GM19023 (cell line): Measurements from ENCODE around the gene FHIP1A.

ENCODE experiments used
- ATAC-seq: cut with Tn5 transposase; IDR thresholded peaks from one replicate; pipeline ENCODE4 v1.9.1; 2021; ENCODE audit warnings: mild to moderate bottlenecking, moderate library complexity; ENCODE audit not compliant: unreplicated experiment

The FHIP1A gene

GRCh38 chr4:151417766-151418376 is 8.9 kb downstream of the FHIP1A start:
- ATAC-seq, result no peak

GRCh38 chr4:151418385-151418784 is 9.4 kb downstream of the FHIP1A start:
- no peak for ATAC-seq

DNA sequence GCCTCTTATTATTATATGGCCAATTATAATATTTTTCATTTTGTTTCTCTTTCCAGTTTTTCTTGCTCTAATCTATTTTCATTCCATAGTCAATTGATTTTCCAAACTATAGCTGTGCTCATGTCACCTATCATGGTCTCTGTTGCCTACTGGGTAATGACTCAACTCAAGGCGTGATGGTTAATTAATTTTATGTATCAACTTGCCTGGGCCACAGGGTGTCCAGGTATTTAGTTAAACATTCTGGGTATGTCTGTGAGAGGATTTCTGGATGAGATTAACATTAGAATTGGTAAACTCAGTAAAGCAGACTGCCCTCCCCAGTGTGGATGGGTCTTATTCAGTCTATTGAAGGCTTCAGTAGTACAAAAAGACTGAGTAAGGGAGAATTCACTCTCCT is 9.9 kb downstream of the FHIP1A start:
- ATAC-seq, result no peak

DNA sequence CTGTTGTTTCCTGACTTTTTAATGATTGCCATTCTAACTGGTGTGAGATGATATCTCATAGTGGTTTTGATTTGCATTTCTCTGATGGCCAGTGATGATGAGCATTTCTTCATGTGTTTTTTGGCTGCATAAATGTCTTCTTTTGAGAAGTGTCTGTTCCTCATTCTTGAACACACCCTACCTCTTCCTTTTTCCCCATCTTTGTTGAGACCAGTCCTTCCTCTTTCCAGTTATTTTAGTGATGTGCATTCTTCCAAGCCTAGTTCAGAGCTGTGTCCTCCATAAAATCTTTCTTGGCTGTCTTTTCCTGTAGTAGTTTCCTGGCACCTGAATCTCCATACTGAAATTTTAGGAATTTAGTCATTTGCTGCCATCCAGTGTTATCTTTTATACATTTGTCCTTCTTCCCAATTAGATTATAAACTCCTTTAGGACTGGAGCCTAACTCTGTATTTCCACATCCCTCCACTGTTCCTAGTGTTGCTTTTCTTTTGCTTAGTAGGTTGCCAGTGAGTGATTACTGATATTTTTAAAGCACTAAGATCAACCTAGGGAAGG is 11.4 kb downstream of the FHIP1A start:
- no peak for ATAC-seq

- ATAC-seq, result no peak
Measured at GRCh38 chr4:151422854-151423253, 13.9 kb downstream of the FHIP1A start.

GRCh38 chr4:151426513-151426912 is 17.5 kb downstream of the FHIP1A start:
- ATAC-seq, result no peak

DNA sequence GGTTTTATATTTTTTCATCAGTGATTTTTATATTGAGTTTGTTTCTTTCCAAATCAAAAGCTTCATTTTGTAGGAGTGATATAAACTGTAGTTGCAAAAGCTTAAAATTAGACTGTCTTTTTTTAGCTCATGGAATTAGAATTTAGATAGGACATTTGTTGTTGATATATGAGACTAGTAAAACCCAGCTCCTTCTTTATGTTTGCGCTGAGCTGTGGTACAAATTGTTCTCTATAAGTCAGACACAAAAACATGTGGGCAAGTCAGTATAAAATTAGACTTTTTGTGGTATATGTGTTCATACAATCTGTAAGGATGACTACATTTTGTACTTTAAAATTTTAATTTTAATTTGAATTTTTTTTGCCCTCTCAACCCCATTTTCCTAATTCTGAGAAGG is 18.3 kb downstream of the FHIP1A start:
- ATAC-seq, result no peak

DNA sequence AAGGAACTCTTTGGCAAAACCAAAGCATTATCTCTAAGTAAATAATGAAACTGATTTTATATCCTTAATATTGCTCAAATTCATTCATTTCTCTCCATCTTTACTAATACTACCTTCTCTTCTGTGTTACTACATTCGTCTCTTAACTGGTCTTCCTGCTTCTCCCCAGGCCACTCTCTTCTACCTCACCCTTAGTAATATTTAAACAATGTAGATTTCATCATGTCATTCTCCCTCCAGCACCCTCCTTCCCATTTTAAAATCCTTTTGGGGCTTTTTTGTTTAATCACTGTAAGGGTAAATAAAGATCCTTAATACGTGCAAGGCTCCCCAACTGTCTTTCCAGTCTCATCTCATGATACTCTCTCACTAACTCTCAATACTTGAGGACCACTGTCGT is 19.4 kb downstream of the FHIP1A start:
- no peak for ATAC-seq

- ATAC-seq, result peak; percentile 82
Measured at GRCh38 chr4:151429957-151430570, 21.1 kb downstream of the FHIP1A start.

DNA sequence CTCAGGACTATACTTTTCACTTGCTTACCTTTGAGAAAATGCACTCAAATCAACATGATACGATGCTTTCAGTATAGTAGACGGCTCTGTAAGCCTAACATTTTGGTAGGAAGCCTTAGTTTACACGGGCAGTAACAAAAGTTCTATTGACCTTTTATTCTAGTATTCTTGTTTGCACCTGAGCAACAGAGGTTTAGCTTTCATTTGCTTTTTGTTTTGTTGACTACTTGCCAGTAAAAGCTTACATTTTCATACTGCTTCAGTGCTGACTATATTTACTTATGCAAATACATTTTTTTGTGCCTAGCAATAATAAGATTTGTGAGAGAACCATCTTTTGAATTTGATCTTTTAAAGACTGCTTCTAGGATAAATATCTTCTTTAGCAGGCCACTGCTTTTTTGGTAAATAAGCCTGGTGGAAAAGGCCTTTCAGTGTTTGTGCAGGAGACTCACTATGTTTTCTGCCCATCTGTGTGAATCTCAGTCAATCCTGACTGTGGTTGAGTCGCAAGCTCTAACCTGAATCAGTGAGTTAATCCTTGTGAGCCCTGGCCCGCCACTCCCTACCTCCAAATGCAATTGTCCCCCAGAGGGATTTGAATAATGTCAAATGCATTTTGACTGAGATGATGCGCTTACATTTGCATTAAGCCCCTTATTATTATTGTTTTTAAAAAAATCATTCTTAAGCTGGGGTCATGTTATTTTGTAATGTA is 21.9 kb downstream of the FHIP1A start:
- no peak for ATAC-seq

- no peak for ATAC-seq
Measured at GRCh38 chr4:151431728-151432127, 22.8 kb downstream of the FHIP1A start.

GRCh38 chr4:151432654-151433053 is 23.7 kb downstream of the FHIP1A start:
- ATAC-seq, result no peak

DNA sequence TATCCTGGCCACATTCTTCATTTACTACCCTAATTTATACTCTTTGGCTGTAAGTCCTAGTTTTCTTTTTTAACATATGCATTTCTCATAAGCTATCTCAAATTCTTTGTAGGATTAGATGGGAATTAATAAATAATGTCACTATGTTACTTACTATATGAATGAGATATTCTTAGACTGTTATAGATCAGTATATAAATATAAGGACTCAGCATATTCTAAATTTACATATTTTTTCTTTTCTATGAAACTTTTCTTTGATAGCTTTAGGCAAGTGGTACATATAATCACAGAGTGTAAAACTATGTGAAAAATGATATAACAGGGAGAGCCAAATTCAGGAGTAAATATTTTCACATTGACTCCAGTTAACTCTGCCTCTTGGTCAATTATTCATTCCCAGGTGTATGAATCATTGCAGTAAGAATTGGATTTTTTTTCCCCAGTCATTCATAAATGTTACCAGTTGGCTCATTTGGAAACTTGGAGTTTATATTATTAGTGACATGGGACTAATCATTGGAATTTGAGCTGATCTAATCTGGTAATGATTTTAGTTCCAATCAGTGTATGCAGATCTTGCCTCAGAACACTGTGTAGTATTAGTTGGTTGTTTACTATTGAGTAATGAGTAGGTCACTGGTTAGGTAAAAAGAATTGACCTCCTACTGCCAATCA is 25.3 kb downstream of the FHIP1A start:
- ATAC-seq, result no peak

- ATAC-seq, result no peak
Measured at GRCh38 chr4:151436093-151436518, 27.1 kb downstream of the FHIP1A start.

GRCh38 chr4:151437505-151437904 is 28.5 kb downstream of the FHIP1A start:
- ATAC-seq, result no peak

DNA sequence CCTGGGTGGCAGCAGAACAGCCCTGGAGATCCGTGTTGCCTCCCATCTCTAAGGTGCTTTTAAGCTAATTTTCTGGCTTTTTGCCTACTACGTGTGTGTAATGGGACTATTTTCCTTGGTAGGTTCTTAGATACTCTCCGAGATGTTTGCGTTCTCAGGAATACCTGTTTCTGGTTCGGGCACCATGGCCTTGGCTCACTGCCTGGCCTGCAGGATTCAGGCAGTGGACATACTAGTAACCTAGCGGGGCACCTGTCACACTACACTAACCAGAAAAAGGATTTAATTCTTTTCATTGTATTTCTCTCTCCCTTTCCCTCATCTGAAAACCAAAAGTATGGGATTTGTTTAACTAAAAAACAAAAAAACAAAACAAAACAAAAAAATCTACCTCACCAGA is 29.2 kb downstream of the FHIP1A start:
- no peak for ATAC-seq

DNA sequence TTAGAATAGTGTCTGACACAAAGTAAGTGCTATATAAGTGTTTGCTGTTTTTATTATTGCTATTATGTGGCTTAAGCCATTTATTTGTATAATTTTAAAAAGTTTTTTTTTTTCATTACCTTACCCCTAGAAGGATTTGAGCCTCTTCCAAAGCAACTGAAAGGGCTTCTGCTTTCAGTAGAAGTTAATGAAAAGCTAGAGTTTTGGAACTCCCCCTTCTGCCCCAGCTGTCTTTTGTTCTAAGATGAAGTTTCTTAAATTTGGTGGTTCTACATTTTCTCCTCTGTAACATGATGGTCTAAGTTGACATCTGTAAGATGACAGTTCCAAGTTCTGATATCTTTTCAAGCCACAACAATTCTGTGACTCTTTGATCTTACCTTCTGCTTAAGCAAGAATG is 30.3 kb downstream of the FHIP1A start:
- ATAC-seq, result no peak

GRCh38 chr4:151442002-151442401 is 33.0 kb downstream of the FHIP1A start:
- no peak for ATAC-seq

GRCh38 chr4:151443247-151443646 is 34.3 kb downstream of the FHIP1A start:
- ATAC-seq, result no peak

GRCh38 chr4:151443752-151444151 is 34.8 kb downstream of the FHIP1A start:
- no peak for ATAC-seq

DNA sequence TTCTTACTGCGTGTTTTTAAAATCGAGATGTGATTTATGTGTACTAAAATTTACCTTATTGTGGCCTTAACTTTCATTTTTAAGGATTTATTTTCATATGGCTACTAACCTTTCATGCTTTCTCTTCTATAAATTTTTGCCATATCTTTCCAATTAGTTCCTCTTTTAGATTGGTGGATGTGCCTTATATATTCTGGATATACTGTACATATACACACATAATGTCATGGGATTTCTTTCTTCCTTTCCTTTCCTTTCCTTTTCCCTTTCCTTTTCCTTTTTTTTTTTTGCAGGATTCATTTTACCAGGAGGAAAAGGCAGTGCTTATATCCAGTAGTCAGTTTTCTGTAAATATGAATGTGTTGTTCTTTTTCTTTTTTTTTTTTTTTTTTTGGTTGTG is 37.2 kb downstream of the FHIP1A start:
- ATAC-seq, result no peak
